ENCODE measurements around the gene GNG12.

GRCh38 chr1:67689267-67690017 lies 143.8 kb downstream of the GNG12 start:
- TF ChIP-seq POLR2AphosphoS5 (IDR thresholded peaks at IDR 0.05; ENCODE audit: low read depth, low read length) (no peak; the same call in none of the 2 replicates), POLR2A (IDR thresholded peaks at IDR 0.05; ENCODE audit: low read depth, low read length) (no peak)

All from GM12891 (cell line).